Endothelial cell of hepatic sinusoid (primary cell): ENCODE results near the gene CHKB.
"Not testable (repeated sequence)": the region's sequence is repeated elsewhere in the genome, so short reads cannot be mapped to it uniquely, and the experiment has no call there.

Experiments
- in situ Hi-C: cut with HindIII; loops from 2 replicates; pipeline ENCODE4 v1.10.0; 2017; ENCODE audit warnings: low sequenced_read_pairs

Gene CHKB

DNA sequence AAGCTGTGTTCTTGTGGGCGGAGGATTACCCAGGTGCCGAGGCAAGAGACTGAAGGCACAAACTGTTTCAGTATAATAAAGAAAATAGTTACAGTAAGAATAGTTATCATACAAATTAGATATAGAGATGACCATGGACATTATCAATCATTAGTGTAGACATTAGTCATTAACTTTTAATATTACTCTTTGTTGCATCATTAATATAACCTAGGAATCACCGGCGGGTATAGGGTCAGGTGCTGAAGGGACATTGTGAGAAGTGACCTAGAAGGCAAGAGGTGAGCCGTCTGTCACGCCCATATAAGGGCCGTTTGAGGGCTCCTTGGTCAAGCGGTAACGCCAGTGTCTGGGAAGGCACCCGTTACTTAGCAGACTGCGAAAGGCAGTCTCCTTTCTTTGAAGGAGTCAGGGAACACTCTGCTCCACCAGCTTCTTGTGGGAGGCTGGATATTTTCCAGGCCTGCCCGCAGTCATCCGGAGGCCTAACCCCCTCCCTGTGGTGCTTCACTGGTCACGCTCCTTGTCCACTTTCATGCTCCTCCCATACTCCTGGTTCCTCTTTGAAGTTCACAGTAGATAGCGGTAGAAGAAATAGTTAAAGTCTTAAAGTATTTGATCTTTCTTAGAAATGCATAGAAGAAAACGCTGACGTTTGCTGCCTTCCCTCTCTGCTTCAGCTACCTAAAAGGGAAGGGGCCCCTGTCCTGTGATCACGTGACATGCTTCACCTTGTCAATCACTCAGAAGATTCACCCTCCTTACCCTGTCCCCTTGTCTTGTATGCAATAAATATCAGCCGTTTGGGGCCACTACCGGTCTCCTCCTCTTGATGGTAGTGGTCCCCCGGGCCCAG, 48.6 kb downstream of the CHKB start:
- in situ Hi-C loops: not testable (repeated sequence)

DNA sequence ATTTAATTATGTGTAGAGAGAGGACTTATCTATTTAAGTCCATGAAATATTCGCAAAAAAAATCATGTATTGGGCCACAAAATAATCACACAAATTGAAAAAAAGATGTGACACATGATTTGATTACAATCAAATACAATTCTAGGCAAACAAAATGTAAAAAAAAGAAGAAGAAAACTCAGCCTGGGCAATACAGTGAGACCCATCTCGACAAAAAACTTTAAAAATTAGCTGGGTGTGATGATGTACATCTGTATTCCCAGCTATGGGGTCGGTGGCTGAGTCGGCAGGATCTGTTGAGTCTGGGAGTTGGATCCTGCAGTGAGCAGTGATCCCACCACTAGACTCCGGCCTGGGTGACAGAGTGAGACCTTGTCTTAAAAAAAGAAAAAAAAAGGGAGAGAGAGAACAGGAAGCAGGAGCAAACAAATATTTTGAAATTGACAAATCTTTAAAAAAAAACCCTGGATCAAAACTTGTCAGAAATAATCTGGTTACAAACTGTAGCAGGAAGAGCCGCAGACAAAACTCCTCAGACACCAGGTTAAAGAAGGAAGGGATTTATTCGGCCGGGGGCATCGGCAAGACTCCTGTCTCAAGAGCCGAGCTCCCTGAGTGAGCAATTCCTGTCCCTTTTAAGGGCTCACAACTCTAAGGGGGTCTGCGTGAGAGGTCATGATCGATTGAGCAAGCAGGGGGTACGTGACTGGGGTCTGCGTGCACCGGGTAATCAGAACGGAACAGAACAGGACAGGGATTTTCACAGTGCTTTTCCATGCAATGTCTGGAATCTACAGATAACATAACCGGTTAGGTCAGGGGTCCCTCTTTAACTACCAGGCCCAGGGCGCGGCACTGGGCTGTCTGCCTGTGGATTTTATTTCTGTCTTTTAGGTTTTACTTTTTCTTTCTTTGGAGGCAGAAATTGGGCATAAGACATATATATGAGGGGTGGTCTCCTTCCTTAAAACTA, 49.5 kb downstream of the CHKB start:
- in situ Hi-C loops: no loop called here

DNA sequence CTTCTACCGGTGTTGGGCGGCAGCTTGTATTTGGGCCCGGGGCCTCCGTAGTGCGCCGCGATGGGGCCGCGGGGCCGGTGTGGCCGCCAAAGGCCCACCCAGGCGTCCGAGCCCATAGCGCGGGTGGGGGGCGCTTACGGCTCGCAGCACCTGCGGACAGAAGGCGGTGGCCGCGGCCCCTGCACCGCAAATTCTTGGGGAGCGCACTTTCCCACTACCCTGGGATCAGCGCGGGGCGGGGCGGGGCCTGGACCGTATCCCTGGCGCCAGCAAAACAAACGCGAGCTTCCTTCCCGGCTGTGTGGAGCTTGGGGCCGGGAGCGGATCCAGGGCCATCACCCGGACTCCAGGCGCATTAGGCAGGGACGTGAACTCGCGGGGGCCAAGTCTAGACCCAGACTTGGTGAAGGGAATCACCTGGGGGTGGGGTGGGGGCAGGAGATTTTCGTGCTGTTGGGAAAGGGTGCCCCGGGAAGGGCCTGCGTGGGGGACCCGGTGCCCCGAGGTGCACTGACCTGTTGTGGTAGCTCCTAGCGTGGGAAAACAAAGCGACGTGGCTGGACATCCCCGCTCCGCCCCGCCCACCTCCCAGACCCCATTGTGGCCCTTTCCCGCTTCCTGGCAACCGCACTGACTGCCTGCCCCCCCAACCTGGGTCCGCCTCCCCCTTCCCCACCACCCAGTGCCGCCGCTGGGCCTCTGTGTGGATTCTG, 50.5 kb downstream of the CHKB start:
- in situ Hi-C loops: no loop called here

DNA sequence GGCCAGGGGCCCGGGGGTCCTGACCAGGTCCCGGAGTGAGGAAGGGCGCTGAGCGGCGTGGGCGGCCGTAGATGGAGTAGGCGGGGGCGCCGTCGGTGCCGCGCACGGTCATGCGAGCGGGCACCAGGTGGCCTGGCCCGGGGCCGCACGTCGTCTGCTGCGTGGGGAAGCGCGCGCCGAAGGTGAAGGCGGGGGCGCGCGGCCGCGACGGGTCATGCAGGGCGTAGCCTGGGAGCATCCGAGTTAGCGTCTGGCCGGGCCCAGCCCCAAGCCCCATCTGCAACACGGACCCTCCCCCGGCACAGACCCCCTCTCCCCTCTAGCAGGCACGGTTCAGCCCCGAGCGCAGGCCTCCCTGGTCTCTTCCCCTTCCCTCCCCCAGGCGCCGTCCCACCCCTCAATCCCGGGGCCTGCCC, 51.1 kb downstream of the CHKB start:
- in situ Hi-C loops: no loop called here

DNA sequence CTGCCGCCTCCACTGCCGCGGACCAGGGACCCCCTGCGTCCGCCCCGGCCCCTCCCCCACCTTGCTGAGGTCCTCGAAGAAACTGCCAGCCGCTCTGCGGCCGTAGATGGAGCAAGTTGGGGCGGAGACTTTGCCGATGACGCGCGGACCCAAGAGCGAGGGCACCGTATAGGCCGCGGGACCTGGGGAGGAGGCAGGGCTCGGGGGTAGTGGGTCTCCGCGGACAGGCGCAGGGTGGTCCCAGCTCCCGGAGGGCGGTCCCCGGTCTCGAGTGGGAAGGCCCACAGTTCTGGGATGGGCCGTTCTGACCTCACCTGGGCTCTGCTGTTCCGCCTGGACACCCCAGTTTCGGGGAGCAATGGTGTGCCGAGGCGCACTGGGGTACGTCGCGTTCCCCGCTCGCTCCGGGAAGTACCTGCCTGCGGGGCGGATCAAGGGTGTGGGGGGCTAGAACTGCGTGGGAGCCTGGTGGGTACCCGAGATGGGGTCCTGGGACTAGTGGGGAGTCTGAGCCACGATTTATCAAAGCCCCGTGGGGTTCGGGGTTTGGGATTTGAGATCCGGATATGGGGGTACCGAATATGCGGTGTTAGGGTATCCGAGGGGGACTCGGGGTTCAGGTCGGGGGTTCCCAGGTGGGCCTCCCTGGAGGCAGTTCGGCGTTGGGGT, 51.6 kb downstream of the CHKB start:
- in situ Hi-C loops: no loop called here

- in situ Hi-C loops: no loop called here
Measured at GRCh38 chr22:50530580-50530876, 52.1 kb downstream of the CHKB start.

- in situ Hi-C loops: no loop called here
Measured at GRCh38 chr22:50529897-50530579, 52.6 kb downstream of the CHKB start, which contains the start of gene TYMP. TSS of gene TYMP (minus strand) at chr22:50530012. CDS start at chr22:50529709, 303 bp downstream.

DNA sequence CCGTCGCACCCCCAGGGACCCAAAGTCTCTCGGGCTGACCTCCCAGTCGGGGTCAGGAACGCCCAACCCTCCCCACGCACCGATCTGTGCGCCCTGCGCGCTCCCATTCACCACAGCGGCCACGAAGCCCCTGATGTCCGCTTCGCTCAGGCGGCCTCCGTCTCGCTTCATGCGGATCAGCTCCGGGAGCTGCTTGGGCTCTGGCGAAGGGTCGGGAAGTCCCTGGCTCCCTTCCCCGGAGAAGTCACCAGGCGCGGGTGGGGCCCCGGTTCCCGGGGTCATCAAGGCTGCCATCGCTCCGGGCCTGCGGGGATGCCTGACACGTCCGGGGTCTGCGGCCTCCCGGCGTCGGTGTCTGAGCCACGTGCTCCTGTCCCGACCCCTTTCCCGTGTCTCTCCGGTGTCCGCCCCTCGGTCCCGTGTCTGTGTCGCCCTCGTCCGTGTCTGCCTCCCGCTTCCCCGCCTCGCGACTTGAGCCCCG, 53.2 kb downstream of the CHKB start:
- in situ Hi-C loops: no loop called here
